HG03025 (cell line): ENCODE measurements around the gene KLRC4.
"Not testable (repeated sequence)": the region's sequence is repeated elsewhere in the genome, so short reads cannot be mapped to it uniquely, and the experiment has no call there.

ENCODE experiments used
- ATAC-seq: cut with Tn5 transposase; IDR thresholded peaks from one replicate; pipeline ENCODE4 v1.9.1; 2021; ENCODE audit warnings: mild to moderate bottlenecking, moderate library complexity; ENCODE audit not compliant: unreplicated experiment, low FRiP score

KLRC4 gene, protein sequence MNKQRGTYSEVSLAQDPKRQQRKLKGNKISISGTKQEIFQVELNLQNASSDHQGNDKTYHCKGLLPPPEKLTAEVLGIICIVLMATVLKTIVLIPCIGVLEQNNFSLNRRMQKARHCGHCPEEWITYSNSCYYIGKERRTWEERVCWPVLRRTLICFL

DNA sequence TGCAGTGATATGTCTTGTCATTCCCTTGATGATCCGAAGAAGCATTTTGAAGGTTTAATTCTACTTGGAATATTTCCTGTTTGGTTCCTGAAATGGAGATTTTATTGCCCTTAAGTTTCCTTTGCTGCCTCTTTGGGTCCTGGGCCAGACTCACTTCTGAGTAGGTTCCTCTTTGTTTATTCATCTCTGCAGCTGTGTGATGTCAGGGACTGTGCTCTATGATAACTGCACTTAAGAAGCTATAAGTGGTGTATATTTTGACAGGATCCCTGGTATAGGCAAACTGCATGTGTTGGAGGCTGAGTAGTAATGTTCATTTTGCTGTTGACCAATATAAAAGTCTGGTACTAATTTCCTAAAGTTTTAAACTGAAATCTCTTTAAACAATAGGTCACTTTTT, at the start of gene KLRC4:
Gene KLRC4, minus strand, starts transcription at position 366 of the 400 bp plus-strand sequence. Its CDS starts 182 bp downstream, at position 184.
- no peak for ATAC-seq

DNA sequence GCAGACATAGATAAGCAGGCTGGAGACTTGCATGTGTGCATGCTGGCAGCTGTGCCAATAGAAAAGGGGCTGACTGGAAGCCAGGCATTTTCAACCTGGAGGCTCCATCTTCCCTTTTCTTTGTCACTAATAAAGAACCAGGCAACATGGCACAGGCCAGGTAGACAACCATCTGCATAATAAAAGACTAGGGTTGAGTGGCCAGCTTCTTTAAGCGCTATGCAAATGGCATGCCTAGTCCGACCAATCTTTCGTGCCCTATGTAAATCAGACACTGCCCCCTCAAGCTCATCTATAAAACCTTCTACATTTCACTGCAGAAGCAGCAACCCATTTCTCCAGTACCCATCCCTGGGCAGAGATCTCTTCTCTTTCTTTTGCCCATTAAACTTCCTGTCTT, 48.2 kb upstream of the KLRC4 start:
- no peak for ATAC-seq

DNA sequence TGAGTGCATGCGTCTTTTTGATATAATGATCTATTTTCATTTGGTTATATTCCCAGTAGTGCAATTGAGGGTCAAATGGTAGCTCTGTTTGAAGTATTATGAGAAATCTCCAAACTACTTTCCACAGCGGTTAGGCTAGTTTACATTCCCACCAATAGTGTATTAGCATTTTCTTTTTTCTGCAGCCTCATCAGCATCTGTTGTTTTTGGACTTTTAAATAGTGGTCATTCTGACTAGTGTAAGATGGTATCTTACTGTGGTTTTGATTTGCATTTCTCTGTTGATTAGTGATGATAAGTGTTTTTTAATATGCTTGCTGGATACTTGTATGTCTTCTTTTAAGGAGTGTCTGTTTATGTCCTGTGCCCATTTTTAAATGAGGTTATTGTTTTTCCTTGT, 47.3 kb upstream of the KLRC4 start:
- ATAC-seq = no peak

DNA sequence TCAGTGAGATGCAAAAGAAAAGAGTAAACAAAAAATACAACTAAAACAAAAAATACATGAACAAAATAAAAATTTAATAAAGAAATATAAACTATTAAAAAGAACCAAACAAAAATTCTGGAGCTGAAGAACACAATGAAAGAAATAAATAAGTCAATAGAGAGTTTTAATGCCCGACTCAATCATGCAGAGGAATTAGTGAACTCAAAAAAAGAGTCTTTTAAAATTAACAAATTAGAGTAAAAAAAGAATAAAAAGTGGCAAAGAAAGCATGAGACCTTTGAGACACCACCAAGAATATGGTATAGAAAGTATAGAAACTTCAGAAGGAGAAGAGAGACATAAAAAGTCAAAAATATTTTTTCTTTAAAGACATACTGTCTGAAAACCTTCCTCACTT, 46.2 kb upstream of the KLRC4 start:
- no peak for ATAC-seq

DNA sequence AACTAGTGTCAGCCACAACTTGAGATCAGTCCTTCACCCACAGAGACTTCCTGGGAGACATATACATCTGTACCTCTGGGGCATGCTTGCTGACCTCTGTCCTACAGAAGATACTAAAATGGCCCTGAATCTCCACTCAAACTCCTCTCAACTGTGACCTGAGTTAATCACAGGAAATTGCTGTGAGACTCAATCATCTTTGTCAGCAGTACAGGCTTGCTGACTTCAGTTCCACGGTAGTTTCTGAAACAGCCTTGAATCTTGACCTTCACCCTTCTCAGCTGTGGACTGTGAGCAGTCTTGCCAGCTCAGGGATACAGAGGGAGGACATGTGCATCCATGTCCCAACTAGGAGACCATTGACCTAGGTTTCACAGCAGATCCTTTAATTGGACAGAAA, 45.0 kb upstream of the KLRC4 start:
- ATAC-seq = no peak

DNA sequence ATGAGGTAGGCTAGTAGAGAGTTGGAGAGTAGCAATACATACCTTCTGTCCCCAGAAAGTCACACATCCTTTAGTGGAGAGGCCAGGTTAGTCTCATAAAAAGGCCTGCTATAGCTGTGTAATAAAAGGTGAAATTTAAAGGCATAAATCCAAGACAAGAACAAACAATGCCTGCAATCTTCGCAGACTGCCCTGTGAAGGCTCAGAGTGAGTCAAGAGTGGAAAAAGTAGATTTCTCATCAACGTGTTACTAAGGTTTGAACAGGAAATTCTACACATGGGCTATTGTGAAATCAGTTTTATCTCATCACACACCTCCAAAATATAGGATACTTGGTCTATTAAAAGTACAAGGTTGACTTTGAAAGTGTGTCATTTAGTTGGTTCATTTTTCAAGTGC, 43.6 kb upstream of the KLRC4 start, which contains the start of gene KLRC1:
Gene KLRC1, minus strand, starts transcription at position 222 of the 400 bp plus-strand sequence. CDS start 2,221 bp downstream, outside the sequence.
- ATAC-seq = no peak

DNA sequence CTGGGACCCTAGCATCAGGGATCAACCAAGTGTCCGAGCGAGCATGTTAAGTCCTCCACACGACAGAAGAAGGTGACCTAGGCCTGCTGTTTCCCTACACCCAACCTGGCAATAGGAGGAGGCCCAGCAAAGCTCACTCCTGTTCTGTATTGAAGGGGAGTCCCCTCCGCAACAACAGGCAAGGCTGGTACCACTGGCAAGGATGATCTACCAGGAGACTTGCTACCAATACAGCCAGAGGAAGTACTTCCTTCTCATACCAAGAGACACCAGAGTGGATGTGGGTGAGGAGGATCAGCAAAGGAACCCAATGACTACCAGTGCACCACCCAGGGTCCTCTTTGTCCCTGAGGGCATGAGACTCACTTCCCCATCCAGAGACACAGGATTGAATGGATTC, 38.7 kb upstream of the KLRC4 start:
- no peak for ATAC-seq

DNA sequence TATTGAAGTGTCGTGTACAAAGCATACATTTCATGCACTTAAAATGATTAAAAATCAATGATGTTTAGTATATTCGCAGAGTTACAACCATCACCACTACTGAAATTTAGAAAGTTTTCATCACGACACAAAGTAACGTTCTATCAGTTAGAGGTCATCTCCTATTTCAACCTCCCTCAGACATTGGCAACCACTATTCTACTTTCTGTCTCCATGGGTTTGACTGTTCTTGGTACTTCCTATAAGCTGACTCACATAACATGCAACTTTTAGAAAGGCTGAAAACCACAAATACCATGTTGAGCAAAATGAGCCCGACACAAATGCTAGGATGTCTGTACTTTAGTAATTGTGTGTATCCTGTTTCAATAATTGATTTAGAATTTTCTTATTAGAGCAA, 36.5 kb upstream of the KLRC4 start:
- ATAC-seq = not testable (repeated sequence)

DNA sequence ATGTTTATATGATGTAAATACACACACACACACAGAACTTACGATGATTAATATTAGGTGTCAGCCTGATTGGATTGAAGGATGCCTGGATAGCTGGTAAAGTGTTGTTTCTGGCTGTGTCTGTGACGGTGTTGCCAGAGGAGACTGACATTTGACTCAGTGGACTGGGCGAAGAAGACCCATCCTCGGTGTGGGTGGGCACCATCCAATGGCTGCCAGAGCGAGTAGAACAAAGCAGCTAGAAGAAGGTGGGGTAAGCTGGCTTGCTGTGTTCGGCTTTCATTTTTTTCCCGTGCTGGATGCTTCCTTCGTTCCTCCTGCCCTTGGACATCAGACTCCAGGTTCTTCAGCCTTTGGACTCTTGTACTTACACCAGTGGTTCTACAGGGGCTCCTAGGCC, 31.6 kb upstream of the KLRC4 start:
- not testable (repeated sequence) for ATAC-seq

DNA sequence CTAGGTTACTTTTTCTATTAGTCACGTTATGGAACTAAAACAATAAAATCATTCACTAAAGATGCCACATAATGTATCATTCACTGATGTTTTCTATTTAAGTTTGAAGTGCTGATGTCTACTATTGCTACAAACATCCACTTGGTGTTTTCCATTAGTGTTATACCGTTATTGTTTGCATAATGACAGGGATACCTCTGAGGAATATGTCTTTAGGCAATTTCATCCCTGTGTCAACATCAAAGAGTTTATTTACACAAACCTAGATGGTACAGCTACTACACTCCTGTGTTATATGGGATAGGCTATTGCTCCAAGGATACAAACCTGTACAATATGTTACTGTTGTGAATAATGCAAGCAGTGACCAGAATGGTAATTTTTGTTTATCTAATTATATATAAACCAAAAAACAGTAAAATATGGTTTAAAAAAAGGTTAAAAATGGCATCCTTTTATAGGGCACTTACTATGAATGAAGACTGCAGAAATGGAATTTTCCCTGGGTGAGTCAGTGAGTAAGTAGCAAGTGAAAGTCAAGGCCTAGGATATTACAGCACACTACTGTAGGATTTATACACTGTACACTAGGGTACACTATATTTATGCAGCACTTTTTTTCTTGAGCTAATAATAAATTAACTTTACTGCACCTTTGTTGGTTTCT, 30.2 kb upstream of the KLRC4 start:
- not testable (repeated sequence) for ATAC-seq

DNA sequence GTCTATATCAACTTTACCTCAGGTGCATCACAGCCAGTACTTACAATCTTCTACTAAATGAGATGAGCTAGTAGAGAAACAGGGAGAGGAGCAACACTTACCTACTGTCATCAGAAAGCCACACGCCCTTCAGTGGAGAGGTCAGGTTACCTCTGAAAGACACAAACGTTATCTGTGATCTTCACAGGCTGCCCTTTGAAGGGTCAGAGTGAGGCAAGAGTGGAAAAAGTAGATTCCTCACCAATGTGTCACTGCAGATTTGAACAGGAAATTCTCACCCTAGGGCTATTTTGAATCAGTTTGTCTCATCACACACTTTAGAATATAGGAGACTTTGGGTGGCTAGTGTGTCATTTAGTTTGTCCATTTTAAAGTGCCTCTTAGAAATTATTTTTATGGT, 28.0 kb upstream of the KLRC4 start:
- not testable (repeated sequence) for ATAC-seq

DNA sequence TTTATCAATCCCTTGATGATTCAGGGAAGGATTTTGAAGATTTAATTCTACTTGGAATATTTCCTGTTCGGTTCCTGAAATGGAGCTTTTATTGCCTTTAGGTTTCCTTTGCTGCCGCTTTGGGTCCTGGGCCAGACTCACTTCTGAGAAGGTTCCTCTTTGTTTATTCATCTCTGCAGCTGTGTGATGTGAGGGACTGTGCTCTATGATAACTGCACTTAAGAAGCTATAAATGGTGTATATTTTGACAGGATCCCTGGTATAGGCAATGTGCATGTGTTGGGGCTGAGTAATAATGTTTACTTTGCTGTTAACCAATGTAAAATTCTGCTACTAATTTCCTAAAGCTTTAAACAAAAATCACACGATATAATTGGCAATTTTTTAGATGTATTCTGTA, 26.3 kb upstream of the KLRC4 start, which contains the start of gene KLRC2:
Gene KLRC2, minus strand, starts transcription at position 195 of the 400 bp plus-strand sequence. Its CDS starts 24 bp downstream, at position 171.
- not testable (repeated sequence) for ATAC-seq

DNA sequence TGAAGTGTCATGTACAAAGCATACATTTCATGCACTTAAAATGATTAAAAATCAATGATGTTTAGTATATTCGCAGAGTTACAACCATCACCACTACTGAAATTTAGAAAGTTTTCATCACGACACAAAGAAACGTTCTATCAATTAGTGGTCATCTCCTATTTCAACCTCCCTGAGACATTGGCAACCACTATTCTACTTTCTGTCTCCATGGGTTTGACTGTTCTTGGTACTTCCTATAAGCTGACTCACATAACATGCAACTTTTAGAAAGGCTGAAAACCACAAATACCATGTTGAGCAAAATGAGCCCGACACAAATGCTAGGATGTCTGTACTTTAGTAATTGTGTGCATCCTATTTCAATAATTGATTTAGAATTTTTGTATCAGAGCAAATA, 21.1 kb upstream of the KLRC4 start:
- not testable (repeated sequence) for ATAC-seq

DNA sequence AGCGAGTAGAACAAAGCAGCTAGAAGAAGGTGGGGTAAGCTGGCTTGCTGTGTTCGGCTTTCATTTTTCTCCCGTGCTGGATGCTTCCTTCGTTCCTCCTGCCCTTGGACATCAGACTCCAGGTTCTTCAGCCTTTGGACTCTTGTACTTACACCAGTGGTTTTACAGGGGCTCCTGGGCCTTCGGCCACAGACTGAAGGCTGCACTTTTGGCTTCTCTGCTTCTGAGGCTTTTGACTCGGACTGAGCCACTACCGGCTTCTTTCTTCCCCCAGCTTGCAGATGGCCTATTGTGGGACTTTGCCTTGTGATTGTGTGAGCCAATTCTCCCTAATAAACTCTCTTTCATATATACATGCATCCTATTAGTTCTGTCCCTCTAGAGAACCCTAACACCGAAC, 16.4 kb upstream of the KLRC4 start:
- ATAC-seq = not testable (repeated sequence)

DNA sequence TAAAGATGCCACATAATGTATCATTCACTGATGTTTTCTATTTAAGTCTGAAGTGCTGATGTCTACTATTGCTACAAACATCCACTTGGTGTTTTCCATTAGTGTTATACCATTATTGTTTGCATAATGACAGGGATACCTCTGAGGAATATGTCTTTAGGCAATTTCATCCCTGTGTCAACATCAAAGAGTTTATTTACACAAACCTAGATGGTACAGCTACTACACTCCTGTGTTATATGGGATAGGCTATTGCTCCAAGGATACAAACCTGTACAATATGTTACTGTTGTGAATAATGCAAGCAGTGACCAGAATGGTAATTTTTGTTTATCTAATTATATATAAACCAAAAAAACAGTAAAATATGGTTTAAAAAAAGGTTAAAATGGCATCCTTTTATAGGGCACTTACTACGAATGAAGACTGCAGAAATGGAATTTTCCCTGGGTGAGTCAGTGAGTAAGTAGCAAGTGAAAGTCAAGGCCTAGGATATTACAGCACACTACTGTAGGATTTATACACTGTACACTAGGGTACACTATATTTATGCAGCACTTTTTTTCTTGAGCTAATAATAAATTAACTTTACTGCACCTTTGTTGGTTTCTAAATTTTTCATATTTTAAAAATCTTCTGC, 14.8 kb upstream of the KLRC4 start:
- not testable (repeated sequence) for ATAC-seq

DNA sequence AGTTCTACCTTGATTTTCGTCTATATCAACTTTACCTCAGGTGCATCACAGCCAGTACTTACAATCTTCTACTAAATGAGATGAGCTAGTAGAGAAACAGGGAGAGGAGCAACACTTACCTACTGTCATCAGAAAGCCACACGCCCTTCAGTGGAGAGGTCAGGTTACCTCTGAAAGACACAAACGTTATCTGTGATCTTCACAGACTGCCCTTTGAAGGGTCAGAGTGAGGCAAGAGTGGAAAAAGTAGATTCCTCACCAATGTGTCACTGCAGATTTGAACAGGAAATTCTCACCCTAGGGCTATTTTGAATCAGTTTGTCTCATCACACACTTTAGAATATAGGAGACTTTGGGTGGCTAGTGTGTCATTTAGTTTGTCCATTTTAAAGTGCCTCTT, 12.6 kb upstream of the KLRC4 start:
- not testable (repeated sequence) for ATAC-seq

DNA sequence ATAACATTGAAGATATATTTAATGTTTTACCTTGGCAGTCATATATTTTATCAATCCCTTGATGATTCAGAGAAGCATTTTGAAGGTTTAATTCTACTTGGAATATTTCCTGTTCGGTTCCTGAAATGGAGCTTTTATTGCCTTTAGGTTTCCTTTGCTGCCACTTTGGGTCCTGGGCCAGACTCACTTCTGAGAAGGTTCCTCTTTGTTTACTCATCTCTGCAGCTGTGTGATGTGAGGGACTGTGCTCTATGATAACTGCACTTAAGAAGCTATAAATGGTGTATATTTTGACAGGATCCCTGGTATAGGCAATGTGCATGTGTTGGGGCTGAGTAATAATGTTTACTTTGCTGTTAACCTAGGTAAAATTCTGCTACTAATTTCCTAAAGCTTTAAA, 10.8 kb upstream of the KLRC4 start, which contains the start of gene KLRC3:
Gene KLRC3, minus strand, starts transcription at position 262 of the 400 bp plus-strand sequence. Its CDS starts 45 bp downstream, at position 217.
- ATAC-seq = not testable (repeated sequence)

DNA sequence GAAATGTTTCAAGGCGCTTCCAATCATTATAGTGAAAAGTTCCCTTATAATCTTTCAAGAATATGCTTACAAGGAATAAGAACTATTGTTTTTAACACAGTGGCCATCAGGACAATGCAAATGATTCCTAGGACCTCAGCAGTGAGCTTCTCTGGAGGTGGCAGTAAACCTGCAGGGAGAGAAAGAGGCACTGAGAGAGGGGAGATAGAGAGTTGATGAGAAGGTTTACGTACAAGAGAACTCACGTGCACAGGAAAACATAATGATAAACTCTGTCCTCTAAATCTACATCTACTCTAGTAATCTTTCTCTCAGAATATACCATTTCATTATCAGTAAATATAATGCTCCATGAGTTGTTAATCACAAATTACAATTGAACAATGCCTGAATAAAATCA, 715 bp downstream of the KLRC4 start:
- no peak for ATAC-seq

DNA sequence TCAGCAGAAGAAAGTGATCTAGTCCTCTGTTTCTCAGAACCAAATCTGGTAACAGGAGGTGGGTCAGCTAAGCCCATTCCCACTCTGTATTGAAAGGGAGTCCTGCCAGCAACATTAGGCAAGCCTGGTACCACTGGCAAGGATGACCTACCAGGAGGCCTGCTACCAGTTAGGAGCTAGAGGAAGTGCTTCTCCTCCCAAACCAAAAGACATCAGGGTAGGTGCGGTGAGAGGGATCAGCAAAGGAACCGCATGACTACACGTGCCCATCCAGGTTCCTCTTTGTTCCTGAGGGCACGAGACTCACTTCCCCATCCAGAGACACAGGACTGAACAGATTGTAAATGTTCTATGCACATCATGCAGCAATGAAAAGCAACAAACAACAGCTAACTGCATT, 2.8 kb downstream of the KLRC4 start:
- ATAC-seq = no peak

DNA sequence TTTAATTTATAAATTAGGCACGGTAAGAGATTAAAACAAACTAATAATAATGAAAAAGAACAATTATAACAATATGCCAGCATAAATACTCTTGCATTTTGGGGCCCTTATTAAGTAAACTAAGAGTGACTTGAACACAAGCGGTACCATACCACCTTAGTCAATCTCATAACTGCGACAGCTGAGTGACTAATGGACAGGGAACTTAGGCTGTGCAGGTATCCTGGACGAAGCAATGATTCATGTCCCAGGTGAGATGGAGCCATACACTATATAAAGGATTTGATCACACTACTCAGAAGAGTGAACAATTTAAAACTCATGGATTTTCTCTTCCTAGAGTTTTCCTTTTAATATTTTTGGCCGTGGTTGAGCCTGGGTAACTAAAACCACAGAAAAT, 4.3 kb downstream of the KLRC4 start:
- no peak for ATAC-seq

DNA sequence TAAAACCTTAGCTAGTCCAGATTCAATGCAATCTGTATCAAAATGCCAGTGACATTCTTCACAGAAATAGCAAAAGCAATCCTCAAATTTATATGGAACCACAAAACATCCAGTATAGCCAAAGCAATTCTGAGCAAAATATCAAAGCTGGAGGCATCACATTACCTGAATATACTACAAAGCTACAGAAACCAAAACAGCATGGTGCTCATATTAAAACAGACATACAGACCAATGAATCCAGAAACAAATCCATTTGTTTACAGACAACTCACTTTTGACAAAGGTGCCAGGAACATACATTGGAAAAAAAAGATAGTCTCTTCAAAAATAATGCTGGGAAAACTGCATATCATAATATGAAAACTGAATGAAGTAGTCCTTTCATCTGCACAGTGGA, 4.8 kb downstream of the KLRC4 start:
- no peak for ATAC-seq

DNA sequence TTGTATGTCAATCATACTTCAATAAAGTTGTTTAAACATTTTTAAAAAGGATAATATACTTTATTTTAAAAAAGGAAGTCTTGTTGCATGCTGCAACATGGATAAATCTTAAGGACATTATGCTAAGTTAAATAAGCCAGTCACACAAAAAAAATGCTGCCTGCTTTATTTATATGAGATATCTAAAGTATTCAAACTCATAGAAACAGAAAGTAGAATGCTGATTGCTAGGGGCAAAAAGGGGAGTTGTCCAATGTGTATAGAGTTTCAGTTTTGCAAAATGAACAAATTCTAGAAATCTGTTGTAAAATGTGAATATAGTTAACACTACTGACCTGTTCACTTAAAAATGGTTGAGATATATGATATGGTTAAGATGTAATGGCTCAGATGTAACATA, 8.7 kb downstream of the KLRC4 start:
- no peak for ATAC-seq
